Neural cell (in vitro differentiated cells): ENCODE data around the gene STARD10.

ENCODE experiments used
- EP300 ChIP-seq: fragments of 450-650 bp; conservative IDR thresholded peaks from 2 replicates; pipeline ENCODE4 v1.6.1; 2014; ENCODE audit warnings: antibody characterized with exemption, mild to moderate bottlenecking, moderate library complexity; ENCODE audit not compliant: poor library complexity, severe bottlenecking
- EZH2 ChIP-seq: fragments of 200-600, 300-800 bp; shearing (Covaris generic), sonication (generic); IDR thresholded peaks from 2 replicates; pipeline ENCODE4 v1.6.1; 2014; ENCODE audit warnings: antibody characterized with exemption, low read length, borderline replicate concordance, mild to moderate bottlenecking; ENCODE audit not compliant: insufficient read depth, poor library complexity, severe bottlenecking
- POLR2AphosphoS5 ChIP-seq: IDR thresholded peaks from 2 replicates; pipeline ENCODE4 v1.6.1; 2012
- RAD21 ChIP-seq: fragments of 450-650 bp; conservative IDR thresholded peaks from 2 replicates; pipeline ENCODE4 v1.6.1; 2014; ENCODE audit warnings: antibody characterized with exemption, mild to moderate bottlenecking, moderate library complexity
- TAF1 ChIP-seq: IDR thresholded peaks from 2 replicates; pipeline ENCODE4 v1.6.1; 2012; ENCODE audit warnings: low read depth
- TF ChIP-seq, protein P1 (sequence below): fragments of 450-650 bp; IDR thresholded peaks from 2 replicates; pipeline ENCODE4 v1.5.1; 2014; ENCODE audit warnings: antibody characterized with exemption, mild to moderate bottlenecking, moderate library complexity; ENCODE audit not compliant: poor library complexity, severe bottlenecking
- TF ChIP-seq, protein P2 (sequence below): IDR thresholded peaks from 2 replicates; pipeline ENCODE4 v1.6.1; 2012; ENCODE audit warnings: borderline replicate concordance

- TF ChIP-seq, protein P1, sequence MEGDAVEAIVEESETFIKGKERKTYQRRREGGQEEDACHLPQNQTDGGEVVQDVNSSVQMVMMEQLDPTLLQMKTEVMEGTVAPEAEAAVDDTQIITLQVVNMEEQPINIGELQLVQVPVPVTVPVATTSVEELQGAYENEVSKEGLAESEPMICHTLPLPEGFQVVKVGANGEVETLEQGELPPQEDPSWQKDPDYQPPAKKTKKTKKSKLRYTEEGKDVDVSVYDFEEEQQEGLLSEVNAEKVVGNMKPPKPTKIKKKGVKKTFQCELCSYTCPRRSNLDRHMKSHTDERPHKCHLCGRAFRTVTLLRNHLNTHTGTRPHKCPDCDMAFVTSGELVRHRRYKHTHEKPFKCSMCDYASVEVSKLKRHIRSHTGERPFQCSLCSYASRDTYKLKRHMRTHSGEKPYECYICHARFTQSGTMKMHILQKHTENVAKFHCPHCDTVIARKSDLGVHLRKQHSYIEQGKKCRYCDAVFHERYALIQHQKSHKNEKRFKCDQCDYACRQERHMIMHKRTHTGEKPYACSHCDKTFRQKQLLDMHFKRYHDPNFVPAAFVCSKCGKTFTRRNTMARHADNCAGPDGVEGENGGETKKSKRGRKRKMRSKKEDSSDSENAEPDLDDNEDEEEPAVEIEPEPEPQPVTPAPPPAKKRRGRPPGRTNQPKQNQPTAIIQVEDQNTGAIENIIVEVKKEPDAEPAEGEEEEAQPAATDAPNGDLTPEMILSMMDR: no peak
- TF ChIP-seq TAF1: no peak
- TF ChIP-seq RAD21: no peak
- TF ChIP-seq EZH2: no peak
- no peak for TF ChIP-seq POLR2AphosphoS5
- TF ChIP-seq, protein P2, sequence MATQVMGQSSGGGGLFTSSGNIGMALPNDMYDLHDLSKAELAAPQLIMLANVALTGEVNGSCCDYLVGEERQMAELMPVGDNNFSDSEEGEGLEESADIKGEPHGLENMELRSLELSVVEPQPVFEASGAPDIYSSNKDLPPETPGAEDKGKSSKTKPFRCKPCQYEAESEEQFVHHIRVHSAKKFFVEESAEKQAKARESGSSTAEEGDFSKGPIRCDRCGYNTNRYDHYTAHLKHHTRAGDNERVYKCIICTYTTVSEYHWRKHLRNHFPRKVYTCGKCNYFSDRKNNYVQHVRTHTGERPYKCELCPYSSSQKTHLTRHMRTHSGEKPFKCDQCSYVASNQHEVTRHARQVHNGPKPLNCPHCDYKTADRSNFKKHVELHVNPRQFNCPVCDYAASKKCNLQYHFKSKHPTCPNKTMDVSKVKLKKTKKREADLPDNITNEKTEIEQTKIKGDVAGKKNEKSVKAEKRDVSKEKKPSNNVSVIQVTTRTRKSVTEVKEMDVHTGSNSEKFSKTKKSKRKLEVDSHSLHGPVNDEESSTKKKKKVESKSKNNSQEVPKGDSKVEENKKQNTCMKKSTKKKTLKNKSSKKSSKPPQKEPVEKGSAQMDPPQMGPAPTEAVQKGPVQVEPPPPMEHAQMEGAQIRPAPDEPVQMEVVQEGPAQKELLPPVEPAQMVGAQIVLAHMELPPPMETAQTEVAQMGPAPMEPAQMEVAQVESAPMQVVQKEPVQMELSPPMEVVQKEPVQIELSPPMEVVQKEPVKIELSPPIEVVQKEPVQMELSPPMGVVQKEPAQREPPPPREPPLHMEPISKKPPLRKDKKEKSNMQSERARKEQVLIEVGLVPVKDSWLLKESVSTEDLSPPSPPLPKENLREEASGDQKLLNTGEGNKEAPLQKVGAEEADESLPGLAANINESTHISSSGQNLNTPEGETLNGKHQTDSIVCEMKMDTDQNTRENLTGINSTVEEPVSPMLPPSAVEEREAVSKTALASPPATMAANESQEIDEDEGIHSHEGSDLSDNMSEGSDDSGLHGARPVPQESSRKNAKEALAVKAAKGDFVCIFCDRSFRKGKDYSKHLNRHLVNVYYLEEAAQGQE: no peak
- no peak for TF ChIP-seq EP300
Observed at GRCh38 chr11:72833083-72833733, 39.4 kb upstream of the STARD10 start.
